ENCODE measurements around the gene ULBP1.

DNA sequence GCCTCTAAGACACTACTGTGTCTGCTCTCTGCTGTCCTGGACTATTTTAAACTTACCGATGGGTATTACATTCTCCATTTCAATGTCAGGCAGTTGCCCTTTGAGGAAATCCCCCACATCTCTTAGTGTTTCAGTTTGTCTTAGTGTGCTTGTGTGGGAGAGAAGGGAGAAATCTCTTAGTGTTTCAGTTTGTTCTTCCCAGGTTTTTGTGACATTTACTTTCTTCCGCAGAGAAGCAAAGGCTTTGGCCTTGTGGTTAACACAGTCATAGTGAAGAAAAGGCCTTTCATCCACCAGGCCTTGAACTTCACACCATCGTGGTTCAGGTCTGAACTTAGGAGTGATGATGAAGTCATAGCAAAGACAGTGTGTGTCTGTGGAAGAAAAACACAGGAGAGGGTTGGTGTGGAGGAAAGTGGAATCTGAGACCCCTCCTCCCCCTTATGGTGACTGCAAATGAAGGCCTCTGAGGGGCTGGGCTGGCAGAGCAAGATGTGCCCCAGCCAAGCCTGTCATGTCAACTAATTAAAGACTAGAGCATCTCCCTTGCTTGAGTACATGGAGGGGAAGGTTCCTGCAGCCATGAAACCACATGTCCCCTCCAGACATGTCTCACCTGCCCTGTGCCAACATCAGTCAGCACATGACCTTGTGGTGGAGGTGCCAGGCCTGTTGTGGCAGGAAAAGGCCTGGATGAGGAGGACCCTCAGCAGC, 37.7 kb downstream of the ULBP1 start:
- no peak for TF ChIP-seq POLR2AphosphoS5 (IDR thresholded peaks at IDR 0.05)
- TF ChIP-seq, protein P1, sequence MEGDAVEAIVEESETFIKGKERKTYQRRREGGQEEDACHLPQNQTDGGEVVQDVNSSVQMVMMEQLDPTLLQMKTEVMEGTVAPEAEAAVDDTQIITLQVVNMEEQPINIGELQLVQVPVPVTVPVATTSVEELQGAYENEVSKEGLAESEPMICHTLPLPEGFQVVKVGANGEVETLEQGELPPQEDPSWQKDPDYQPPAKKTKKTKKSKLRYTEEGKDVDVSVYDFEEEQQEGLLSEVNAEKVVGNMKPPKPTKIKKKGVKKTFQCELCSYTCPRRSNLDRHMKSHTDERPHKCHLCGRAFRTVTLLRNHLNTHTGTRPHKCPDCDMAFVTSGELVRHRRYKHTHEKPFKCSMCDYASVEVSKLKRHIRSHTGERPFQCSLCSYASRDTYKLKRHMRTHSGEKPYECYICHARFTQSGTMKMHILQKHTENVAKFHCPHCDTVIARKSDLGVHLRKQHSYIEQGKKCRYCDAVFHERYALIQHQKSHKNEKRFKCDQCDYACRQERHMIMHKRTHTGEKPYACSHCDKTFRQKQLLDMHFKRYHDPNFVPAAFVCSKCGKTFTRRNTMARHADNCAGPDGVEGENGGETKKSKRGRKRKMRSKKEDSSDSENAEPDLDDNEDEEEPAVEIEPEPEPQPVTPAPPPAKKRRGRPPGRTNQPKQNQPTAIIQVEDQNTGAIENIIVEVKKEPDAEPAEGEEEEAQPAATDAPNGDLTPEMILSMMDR (IDR thresholded peaks at IDR 0.05) = no peak

All from gastroesophageal sphincter (tissue), 3 donors.